Measurements from ENCODE around the gene BEX4.

The BEX4 gene

GRCh38 chrX:103240155-103240554 is 25.2 kb downstream of the BEX4 start:
- DNase-seq: no peak

GRCh38 chrX:103248553-103248952 is 33.6 kb downstream of the BEX4 start:
- DNase-seq: no peak

GRCh38 chrX:103249805-103250204 is 34.9 kb downstream of the BEX4 start:
- DNase-seq: no peak

GRCh38 chrX:103250977-103251376 is 36.1 kb downstream of the BEX4 start:
- no peak for DNase-seq

GRCh38 chrX:103253608-103254007 is 38.7 kb downstream of the BEX4 start:
- no peak for DNase-seq

GRCh38 chrX:103254171-103254824 is 39.4 kb downstream of the BEX4 start:
- no peak for DNase-seq

GRCh38 chrX:103254921-103255493 is 40.1 kb downstream of the BEX4 start, which contains the start of gene TCEAL8:
TSS of gene TCEAL8 (minus strand) at chrX:103255155. CDS start at chrX:103253979, 1,176 bp downstream.
- DNase-seq: peak; percentile 65

- DNase-seq: no peak
Measured at GRCh38 chrX:103256651-103257050, 41.7 kb downstream of the BEX4 start.

- DNase-seq: no peak
Measured at GRCh38 chrX:103258275-103258674, 43.4 kb downstream of the BEX4 start.

Measured in NCI-H2171 (cell line).